PC-3 (cell line): Measurements from ENCODE around the gene DHX16. TPM values are rescaled to one million over a fixed set of nuclear protein-coding genes. Genes with fewer than 3 reads are reported as not detected.

Source experiments
- ATAC-seq: fragments of 200-7000 bp; cut with Tn5 transposase; 2 replicates; pipeline ENCODE4 v1.9.1; 2020; ENCODE audit warnings: mild to moderate bottlenecking, moderate library complexity
- BruUV-seq: library from RNA; stranded (reverse); fragments of 400-500 nt; replicated peaks from 2 replicates; lab custom pipeline; 2021; lab: Mats Ljungman, UMichigan
- CTCF ChIA-PET: fragments of 300-600 bp; sonication (Branson Sonifier 250); formaldehyde crosslinking; loops from one replicate; lab custom pipeline; 2022; ENCODE audit warnings: antibody characterized with exemption; lab: Charles Lee
- POLR2A ChIA-PET: fragments of 300-600 bp; sonication (Branson Sonifier 250); formaldehyde crosslinking; loops from one replicate; lab custom pipeline; 2022; ENCODE audit warnings: antibody characterized with exemption; ENCODE audit not compliant: unreplicated experiment; lab: Charles Lee
- DNase-seq: peaks from one replicate; pipeline ENCODE4 v3.0.0-alpha.2; 2015
- H2AFZ ChIP-seq: fragments of 300-600 bp; sonication (generic); 2 replicates; pipeline ENCODE4 v1.6.0; 2016; ENCODE audit warnings: antibody characterized with exemption, low read length
- H3F3A ChIP-seq: fragments of 300-600 bp; sonication (generic); one replicate; pipeline ENCODE4 v1.6.0; 2017; ENCODE audit warnings: antibody characterized with exemption, low read length, control low read depth, mild to moderate bottlenecking; ENCODE audit not compliant: unreplicated experiment
- H3K27ac ChIP-seq: fragments of 300-600 bp; sonication (generic); 2 replicates; pipeline ENCODE4 v1.5.1; 2016; ENCODE audit warnings: mild to moderate bottlenecking, low read length
- H3K27me3 ChIP-seq: fragments of 300-600 bp; sonication (generic); 2 replicates; pipeline ENCODE4 v1.6.1; 2016; ENCODE audit warnings: low read length, mixed read lengths
- H3K36me3 ChIP-seq: fragments of 300-600 bp; sonication (generic); 2 replicates; pipeline ENCODE4 v1.6.1; 2016; ENCODE audit warnings: low read depth, mixed run types, low read length, mixed read lengths
- H3K4me1 ChIP-seq: fragments of 300-600 bp; sonication (generic); 2 replicates; pipeline ENCODE4 v1.5.1; 2016; ENCODE audit warnings: low read length; ENCODE audit not compliant: insufficient read depth
- H3K4me2 ChIP-seq: fragments of 300-600 bp; sonication (generic); 2 replicates; pipeline ENCODE4 v1.6.0; 2016; ENCODE audit warnings: low read length
- H3K4me3 ChIP-seq: fragments of 300-600 bp; sonication (generic); 2 replicates; pipeline ENCODE4 v1.5.1; 2016; ENCODE audit warnings: mild to moderate bottlenecking, low read length, mixed read lengths
- H3K79me2 ChIP-seq: fragments of 300-600 bp; sonication (generic); 2 replicates; pipeline ENCODE4 v1.6.1; 2017; ENCODE audit warnings: low read length, mixed read lengths
- H3K9ac ChIP-seq: fragments of 300-600 bp; sonication (generic); 2 replicates; pipeline ENCODE4 v1.6.0; 2016; ENCODE audit warnings: mild to moderate bottlenecking, low read length
- H3K9me2 ChIP-seq: fragments of 300-600 bp; sonication (generic); replicated peaks from 2 replicates; pipeline ENCODE4 v1.6.1; 2016; ENCODE audit warnings: mixed run types, low read length, mixed read lengths
- H3K9me3 ChIP-seq: fragments of 300-600 bp; sonication (generic); 2 replicates; pipeline ENCODE4 v1.6.1; 2016; ENCODE audit warnings: low read length, mixed read lengths
- H4K20me1 ChIP-seq: fragments of 300-600 bp; sonication (generic); 2 replicates; pipeline ENCODE4 v1.6.1; 2016; ENCODE audit warnings: low read length, mixed read lengths
- EZH2 ChIP-seq: fragments of 300-600 bp; sonication (generic); IDR thresholded peaks from one replicate; pipeline ENCODE4 v1.6.1; 2017; ENCODE audit warnings: antibody characterized with exemption, mild to moderate bottlenecking, low read length; ENCODE audit not compliant: unreplicated experiment
- EZH2phosphoT487 ChIP-seq: fragments of 300-600 bp; sonication (generic); IDR thresholded peaks from 2 replicates; pipeline ENCODE4 v1.6.1; 2018; ENCODE audit warnings: mild to moderate bottlenecking, antibody characterized with exemption, low read length, borderline replicate concordance
- intact Hi-C: fragments of 100-400 bp; cut with micrococcal nuclease; formaldehyde crosslinking; loops from 2 replicates; pipeline ENCODE4 v1.9.0; 2023
- total RNA-seq: library from RNA; depleted of rRNA; stranded (reverse); fragments of >200 nt; gene quantifications from 2 replicates; pipeline ENCODE4 v1.2.3, GENCODE V29; 2014
- TF ChIP-seq, protein P1 (sequence below): fragments of 300-600 bp; sonication (generic); conservative IDR thresholded peaks from 2 replicates; pipeline ENCODE4 v1.5.1; 2017; ENCODE audit warnings: antibody characterized with exemption, low read depth, mild to moderate bottlenecking, low read length

DHX16 gene
- total RNA-seq, 1 experiment from 2014 or later, result 50.0 TPM

DNA sequence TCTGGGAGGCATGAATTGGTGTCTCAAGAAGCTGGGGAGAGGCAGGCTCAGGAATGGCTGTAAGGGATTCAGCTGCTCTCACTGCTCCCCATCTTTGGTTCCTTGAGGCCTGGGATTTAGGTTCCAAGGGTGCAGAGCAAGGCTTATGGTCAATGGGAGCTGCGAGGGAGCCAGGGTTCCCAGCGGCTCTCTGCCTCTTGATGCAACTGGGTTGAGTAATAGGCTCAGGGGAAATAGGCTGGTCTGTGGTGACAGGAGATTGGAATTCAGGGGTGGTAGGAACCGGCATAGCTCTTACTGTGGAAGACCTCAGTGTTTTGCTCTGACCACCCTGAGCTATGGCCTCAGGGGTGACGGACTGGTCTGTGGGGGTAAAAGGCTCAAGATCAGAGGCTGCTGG lies 31.0 kb upstream of the DHX16 start:
- peaks cover 14% of the 10 kb centered on the region for H3K36me3 ChIP-seq
- H3K27ac ChIP-seq, result no peak overlapping the region
- no peak overlapping the region for H3K4me2 ChIP-seq
- POLR2A ChIA-PET, result no interaction called here
- no peaks in the 10 kb centered on the region for H4K20me1 ChIP-seq
- H3K27me3 ChIP-seq, result no peaks in the 10 kb centered on the region
- no peaks in the 10 kb centered on the region for H3F3A ChIP-seq
- intact Hi-C loops, result no loop called here
- H3K9me2 ChIP-seq, result no peaks in the 10 kb centered on the region
- H2AFZ ChIP-seq, result no peak overlapping the region
- DNase-seq (no peak), ATAC-seq (no peak)
- CTCF ChIA-PET, result interaction anchor here (0.6 kb wide), 1 partner anchor 188 kb away, joined by 3 read pairs; no protein-coding TSS in a partner anchor
- no TSS peak for BruUV-seq
- H3K9me3 ChIP-seq, result no peaks in the 10 kb centered on the region
- TF ChIP-seq EZH2phosphoT487, result no peak
- no peak for TF ChIP-seq EZH2
- TF ChIP-seq, protein P1, sequence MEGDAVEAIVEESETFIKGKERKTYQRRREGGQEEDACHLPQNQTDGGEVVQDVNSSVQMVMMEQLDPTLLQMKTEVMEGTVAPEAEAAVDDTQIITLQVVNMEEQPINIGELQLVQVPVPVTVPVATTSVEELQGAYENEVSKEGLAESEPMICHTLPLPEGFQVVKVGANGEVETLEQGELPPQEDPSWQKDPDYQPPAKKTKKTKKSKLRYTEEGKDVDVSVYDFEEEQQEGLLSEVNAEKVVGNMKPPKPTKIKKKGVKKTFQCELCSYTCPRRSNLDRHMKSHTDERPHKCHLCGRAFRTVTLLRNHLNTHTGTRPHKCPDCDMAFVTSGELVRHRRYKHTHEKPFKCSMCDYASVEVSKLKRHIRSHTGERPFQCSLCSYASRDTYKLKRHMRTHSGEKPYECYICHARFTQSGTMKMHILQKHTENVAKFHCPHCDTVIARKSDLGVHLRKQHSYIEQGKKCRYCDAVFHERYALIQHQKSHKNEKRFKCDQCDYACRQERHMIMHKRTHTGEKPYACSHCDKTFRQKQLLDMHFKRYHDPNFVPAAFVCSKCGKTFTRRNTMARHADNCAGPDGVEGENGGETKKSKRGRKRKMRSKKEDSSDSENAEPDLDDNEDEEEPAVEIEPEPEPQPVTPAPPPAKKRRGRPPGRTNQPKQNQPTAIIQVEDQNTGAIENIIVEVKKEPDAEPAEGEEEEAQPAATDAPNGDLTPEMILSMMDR, result no peak
- no peaks in the 10 kb centered on the region for H3K79me2 ChIP-seq
- H3K4me3 ChIP-seq, result no peak overlapping the region
- no peak overlapping the region for H3K9ac ChIP-seq
- no peaks in the 10 kb centered on the region for H3K4me1 ChIP-seq

DNA sequence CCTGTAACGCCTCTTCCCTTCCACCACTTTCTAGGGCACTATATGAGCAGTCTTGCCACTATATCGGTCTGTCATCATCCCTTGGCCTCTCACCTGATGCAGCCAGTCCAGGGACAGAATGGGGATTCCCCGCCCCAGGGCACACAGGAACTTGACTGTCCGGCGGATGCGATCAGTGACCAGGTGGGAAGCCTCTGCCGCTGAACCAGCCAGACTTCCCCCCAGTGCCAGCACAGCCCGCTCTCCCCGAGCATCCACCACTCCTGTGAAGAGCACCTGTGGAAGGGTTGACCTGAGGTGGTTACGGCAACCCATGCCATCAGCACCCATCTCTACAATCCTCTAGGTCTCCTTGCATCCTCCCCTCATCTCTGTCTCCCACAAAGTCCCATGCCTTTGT lies 30.2 kb upstream of the DHX16 start:
- H3K9me3 ChIP-seq, result no peaks in the 10 kb centered on the region
- POLR2A ChIA-PET, result no interaction called here
- no peak for ATAC-seq

DNA sequence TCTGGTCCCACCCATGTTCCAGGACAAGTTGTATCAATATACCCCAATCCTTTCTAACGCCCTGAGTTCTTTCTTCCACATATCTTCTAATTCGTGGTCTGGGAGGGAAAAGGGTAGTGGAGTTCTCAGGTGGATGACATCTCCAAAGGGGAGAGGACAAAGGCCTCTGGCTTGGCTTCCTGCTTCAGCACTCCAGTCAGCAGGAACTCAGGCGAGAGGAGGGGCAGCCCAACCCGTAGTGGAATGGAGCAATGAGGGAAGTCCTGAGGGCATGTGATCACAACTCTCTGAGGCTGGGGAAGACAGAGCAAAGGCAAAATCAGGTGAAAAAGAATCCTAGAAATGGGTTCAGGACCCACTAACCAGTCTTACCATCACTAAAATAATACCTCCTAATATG lies 27.5 kb upstream of the DHX16 start:
- no peaks in the 10 kb centered on the region for H3K27me3 ChIP-seq
- no peak overlapping the region for H3K4me3 ChIP-seq
- ChIA-PET POLR2A (no interaction called here), CTCF (no interaction called here)
- peaks cover 2% of the 10 kb centered on the region; the same call in 1 of the 2 replicates for H3K4me1 ChIP-seq
- H3K9me2 ChIP-seq, result no peaks in the 10 kb centered on the region
- no peaks in the 10 kb centered on the region for H4K20me1 ChIP-seq
- BruUV-seq, result no TSS peak
- peaks cover 7% of the 10 kb centered on the region for H3K36me3 ChIP-seq
- TF ChIP-seq EZH2phosphoT487 (no peak), EZH2 (no peak)
- TF ChIP-seq, protein P1, result no peak
- no peaks in the 10 kb centered on the region for H3K79me2 ChIP-seq
- intact Hi-C loops, result no loop called here
- DNase-seq (no peak), ATAC-seq (no peak)
- no peaks in the 10 kb centered on the region for H3F3A ChIP-seq
- H3K9me3 ChIP-seq, result no peaks in the 10 kb centered on the region
- no peak overlapping the region for H2AFZ ChIP-seq
- H3K4me2 ChIP-seq, result no peak overlapping the region
- no peak overlapping the region for H3K9ac ChIP-seq
- no peak overlapping the region for H3K27ac ChIP-seq

More for the DNA sequence above, 30.2 kb upstream of the DHX16 start:
- Histone ChIP-seq H3K4me2 (no peak overlapping the region), H3K9me2 (no peaks in the 10 kb centered on the region), H3K79me2 (no peaks in the 10 kb centered on the region), H3K9ac (no peak overlapping the region), H3K36me3 (peaks cover 12% of the 10 kb centered on the region), H2AFZ (no peak overlapping the region), H3K27ac (no peak overlapping the region), H3K27me3 (no peaks in the 10 kb centered on the region), H3K4me1 (no peaks in the 10 kb centered on the region), H3K4me3 (no peak overlapping the region), H4K20me1 (no peaks in the 10 kb centered on the region), H3F3A (no peaks in the 10 kb centered on the region)
- CTCF ChIA-PET, result no interaction called here
- BruUV-seq, result no TSS peak
- DNase-seq, result no peak
- TF ChIP-seq EZH2 (no peak), EZH2phosphoT487 (no peak)
- TF ChIP-seq, protein P1, result no peak
- intact Hi-C loops, result no loop called here
